Measurements from ENCODE around the gene FAR2.

GRCh38 chr12:29234552-29234951 is 85.5 kb downstream of the FAR2 start:
- no peak for TF ChIP-seq CTCF (conservative IDR thresholded peaks at IDR 0.05 in 1 of 2, IDR thresholded peaks at IDR 0.05 in 1 of 2; ENCODE audit: extremely low read depth in 1 of 2, insufficient read depth in 1 of 2, low read depth in 1 of 2, low read length in 2 of 2)
- no peak for TF ChIP-seq EZH2 (IDR thresholded peaks at IDR 0.05; ENCODE audit: borderline replicate concordance, low read length)
